ENCODE data around the gene NDUFB5.
"Not testable (repeated sequence)": the region's sequence is repeated elsewhere in the genome, so short reads cannot be mapped to it uniquely, and the experiment has no call there.

NDUFB5 gene

DNA sequence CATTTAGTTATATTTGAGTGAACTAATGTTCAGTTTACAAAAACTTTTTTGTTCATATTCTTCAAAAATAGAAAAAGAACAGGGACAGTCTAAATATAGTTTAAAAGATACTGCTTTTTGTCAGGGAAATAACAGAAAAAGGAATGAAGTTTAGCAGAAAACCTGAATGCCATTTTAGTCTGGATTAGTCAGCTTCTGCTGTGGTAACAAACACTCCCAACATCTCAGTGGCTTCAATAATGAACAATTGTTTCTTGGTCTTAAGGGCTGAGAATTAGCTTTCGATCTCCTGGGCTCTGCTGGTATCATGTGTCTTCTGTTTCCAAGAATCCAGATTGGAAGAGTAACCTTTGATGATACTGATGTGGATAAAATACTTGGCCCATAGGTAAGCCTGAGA is 35.9 kb downstream of the NDUFB5 start:
- no peak for DNase-seq

DNA sequence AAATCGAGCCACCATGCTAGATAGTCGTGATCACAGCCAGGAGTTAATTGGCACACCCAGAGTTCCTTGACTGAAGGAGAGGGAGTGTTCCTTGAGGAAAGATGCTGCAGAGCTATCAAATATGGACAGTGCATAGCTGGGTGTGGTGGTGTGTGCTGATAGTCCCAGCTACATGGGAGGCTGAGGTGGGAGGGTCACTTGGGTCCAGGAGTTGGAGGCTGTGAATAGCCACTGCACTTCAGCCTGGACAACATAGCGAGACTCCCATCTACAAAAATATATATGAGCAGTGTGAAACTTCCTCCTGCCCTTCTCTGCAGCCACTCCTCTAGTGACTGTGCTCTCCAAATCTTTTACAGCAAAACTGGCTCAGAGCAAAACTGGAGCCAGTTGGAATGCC is 38.3 kb downstream of the NDUFB5 start:
- DNase-seq = no peak

DNA sequence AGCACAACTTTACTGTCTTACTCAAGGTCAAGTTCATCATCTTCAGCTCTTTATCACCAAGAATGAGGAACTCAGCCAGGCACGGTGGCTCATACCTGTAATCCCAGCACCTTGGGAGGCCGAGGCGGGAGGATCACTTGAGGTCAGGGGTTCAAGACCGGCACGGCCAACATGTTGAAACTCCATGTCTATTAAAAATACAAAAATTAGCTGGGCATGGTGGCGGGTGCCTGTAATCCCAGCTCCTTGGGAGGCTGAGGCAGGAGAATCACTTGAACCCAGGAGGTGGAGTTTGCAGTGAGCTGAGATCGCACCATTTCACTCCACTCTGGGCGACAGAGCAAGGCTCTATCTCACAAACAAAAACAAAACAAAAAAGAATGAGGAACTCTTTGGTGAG is 39.2 kb downstream of the NDUFB5 start:
- DNase-seq = not testable (repeated sequence)

- DNase-seq = no peak
Measured at GRCh38 chr3:179646177-179646576, 41.6 kb downstream of the NDUFB5 start.

GRCh38 chr3:179651687-179652446 is 47.3 kb downstream of the NDUFB5 start:
- no peak for DNase-seq

DNA sequence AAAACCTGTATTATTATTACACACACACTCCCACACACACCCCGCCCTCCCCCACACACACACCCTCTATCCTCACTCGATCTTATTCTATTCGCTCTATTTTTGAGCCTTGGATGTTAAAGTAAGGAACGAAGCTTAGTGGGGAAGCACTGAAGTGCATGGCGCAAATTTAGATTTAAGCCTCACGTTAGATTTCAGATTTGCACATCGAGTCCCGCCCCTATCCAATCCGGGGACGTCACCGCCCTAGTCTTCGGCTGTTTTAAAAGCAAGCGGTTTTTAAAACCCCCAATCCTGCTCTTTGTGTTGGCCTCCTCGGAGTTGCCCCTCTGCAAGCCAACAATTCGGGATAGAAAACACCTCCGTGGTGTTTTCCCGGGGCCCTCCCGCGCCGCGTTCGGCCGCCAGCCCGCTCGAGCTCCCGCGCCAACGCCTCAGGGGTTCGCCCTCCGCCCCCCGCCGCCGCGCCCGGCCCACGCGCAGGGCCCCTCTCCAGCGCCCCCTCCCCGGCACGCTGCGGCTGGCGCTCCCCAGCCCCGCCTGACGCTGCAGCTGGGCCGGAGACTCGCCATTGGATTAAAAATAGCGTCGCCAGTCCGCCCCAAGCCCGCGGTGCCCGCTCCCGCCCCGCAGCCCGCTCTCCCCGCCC is 48.0 kb downstream of the NDUFB5 start, which contains the start of gene USP13:
TSS of gene USP13 (plus strand) at position 594 of the 649 bp plus-strand sequence. CDS start 186 bp downstream, outside the sequence.
- DNase-seq = peak; percentile 63

DNA sequence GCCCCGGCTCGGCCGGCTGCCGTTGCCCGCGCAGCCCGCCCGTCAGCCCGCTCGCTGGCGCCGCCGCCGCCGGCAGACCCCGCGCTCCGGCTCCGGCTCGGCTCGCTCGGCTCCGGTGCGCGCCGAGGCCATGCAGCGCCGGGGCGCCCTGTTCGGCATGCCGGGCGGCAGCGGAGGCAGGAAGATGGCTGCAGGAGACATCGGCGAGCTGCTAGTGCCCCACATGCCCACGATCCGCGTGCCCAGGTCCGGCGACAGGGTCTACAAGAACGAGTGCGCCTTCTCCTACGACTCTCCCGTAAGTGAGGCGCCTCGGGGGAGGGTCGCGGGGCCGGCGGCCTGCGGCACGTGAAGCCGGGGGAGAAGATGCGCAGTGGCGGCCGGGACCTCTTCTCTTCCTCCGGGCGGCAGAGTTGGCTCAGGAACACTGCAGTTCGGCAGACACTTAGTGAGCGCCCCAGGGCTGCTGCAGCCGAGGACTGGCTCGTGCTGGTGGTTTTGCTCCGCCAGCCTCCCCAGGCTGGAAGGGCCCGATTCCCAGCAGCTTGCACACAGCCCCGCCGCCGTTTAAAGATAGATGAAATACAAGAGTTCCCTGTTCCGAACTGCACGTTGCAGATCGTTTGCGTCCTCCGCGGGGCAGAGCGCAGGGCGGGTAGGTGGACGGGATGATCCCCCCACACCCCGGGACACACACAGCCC is 48.7 kb downstream of the NDUFB5 start:
- DNase-seq = peak; percentile 63

DNA sequence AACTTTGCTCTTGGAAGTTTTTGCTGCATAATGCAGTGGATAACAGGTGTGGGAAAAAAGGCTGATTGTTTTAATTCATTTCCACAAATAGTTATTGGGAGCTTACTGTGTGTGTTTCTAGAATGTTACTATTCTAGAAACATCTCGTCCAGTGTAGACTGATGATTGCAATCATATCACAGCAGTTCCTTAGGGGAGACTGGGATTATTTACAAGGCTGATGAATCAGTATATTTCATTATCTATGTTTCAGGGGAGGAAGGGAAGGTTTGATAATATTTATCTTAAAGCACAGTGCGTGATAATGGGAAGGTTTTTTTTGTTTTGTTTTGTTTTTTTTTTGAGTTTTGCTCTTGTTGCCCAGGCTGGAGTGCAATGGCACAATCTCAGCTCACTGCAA is 50.6 kb downstream of the NDUFB5 start:
- no peak for DNase-seq

DNA sequence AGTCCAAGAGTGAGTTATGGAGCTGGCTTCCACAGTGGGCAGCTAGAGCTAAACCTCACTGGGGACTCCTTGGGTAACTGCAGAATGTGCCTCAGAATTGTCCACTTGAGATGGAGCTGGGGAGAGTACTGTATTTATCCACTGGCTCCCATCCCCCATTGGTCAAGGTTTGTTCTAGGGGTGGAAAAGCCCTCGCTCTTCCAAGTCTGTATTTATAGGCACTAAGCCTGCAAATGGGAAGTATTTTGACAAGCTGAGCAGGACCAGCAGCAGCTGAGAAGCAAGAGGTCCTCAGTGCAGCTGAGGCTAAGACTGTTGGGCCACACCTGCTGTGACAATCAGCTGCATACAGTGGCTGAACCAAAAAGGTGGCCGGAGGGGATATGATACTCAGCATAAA is 54.0 kb downstream of the NDUFB5 start:
- no peak for DNase-seq

- no peak for DNase-seq
Measured at GRCh38 chr3:179660872-179661271, 56.3 kb downstream of the NDUFB5 start.

GRCh38 chr3:179661777-179662176 is 57.2 kb downstream of the NDUFB5 start:
- no peak for DNase-seq

GRCh38 chr3:179663093-179663492 is 58.5 kb downstream of the NDUFB5 start:
- DNase-seq = no peak

GRCh38 chr3:179666030-179666429 is 61.4 kb downstream of the NDUFB5 start:
- DNase-seq = no peak

GRCh38 chr3:179666436-179667035 is 61.9 kb downstream of the NDUFB5 start:
- no peak for DNase-seq

DNA sequence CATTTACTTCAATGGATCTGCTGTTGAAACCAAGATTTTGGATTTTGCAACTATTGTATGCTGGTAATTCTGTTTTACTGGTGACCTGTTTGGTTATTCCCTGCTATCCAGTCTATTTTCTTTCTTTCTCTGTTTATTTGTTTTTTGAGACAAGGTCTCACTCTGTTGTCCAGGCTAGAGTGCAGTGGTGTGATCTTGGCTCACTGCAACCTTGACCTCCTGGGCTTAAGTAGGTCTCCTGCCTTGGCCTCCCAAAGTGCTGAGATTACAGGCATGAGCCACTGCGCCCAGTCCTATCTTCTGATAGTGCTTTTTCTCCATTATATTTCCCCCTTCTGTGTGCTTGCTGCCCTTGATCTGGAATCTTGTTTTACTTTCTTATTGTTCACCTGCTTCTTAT is 63.8 kb downstream of the NDUFB5 start:
- no peak for DNase-seq

GRCh38 chr3:179670311-179670710 is 65.7 kb downstream of the NDUFB5 start:
- DNase-seq = no peak

- DNase-seq = no peak
Measured at GRCh38 chr3:179671309-179671708, 66.7 kb downstream of the NDUFB5 start.

- no peak for DNase-seq
Measured at GRCh38 chr3:179671747-179672242, 67.2 kb downstream of the NDUFB5 start.

DNA sequence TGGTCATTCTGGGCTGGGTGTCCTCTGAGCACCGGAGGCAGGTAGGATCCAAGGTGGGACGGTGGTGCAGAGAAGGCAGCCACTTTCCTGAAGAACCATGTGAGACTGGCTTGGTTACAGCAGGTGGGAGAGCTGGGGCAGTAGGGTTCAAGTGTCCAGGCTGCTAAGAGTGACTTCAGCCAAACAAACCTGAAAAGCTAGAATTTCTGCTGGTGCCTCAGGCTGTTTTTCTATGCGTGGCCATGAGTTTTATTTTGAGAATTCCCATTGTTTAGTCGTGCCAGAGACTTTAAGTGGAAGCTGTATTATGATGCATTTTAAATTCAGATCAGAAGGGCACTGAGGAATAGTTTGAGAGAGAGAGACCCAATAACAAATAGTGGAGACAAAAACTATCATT is 68.3 kb downstream of the NDUFB5 start:
- no peak for DNase-seq

GRCh38 chr3:179673523-179673922 is 68.9 kb downstream of the NDUFB5 start:
- DNase-seq = no peak

- DNase-seq = no peak
Measured at GRCh38 chr3:179676081-179676480, 71.5 kb downstream of the NDUFB5 start.

Measured in activated naive CD4-positive, alpha-beta T cell treated with Interleukin-2 at 50 U/mL for 16 hours (primary cell).